Activated naive CD4-positive, alpha-beta T cell (primary cell): Measurements from ENCODE around the gene DEPP1.

ENCODE experiments used
- DNase-seq, 4 experiments: peaks; one replicate each; lab custom pipeline; 2025; lab: John Stamatoyannopoulos, UW

The DEPP1 gene

DNA sequence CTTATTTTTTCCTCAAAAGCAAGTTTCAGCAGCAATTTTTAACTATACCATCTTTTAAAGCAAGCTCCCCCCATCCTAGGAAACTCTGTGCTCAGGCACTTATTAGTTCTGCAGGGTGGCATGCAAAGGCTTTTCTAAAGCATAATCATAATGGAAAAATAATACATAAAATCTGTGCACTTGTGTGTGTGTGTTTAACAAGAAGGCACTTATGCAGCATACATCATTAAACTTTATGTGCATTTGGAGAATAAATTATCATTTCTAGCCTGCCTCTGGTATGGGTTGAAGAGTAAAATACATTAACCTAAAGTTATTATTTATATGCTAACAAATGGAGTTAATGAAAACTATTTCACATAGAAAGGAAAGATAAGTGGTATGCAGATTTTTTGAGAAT, 24.6 kb downstream of the DEPP1 start:
- DNase-seq, result no peak

DNA sequence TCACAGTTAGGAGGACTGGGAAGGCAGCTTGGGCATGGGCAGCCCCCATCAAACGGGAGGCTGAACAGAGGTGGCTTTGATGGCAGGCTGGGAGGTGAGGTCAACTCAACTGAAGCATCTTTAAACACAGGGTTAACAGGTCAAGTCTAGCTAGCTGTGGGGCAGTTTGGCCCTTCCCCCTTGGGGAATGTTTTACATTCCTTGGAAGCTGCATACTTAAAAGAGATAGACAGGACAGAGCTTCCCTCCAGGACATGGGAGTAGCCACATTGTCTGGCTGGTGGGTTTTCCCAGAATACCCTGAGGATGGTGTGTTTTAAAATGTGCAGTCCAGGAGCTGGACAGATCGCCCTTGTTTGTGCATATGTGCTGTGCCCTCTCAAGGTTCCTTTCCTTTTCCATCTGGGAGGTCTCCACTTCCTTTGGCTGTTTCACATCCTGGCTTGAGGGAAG, 25.8 kb downstream of the DEPP1 start:
- DNase-seq, result no peak

DNA sequence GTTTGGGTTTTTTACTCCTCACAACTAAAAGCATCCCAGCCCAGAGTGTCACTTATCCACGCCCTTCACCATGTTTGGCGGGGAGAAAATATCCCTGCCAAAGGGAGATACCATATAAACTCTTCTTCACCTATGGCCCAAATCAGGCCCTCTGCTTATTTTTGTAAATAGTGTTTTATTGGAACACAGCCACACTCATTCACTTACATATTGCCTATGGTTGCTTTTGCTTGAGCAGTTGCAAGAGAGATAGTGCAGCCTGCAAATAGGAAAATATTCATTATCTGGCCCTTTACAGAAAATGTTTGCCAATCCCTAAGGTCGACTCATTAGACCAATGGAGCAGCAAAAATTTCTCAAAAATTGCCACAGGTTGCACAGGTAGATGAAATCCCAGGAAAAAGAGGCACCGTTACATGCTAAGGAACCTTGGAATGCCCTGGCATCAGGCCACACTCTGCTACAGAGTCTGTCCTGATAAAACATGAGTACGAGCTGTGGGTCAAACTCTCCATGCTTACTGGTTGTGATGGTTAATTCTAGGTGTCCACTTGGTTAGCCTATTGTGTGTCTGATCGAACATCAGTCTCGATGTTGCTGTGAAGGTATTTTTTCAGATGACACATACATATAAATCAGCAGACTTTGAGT, 26.9 kb downstream of the DEPP1 start:
- no peak for DNase-seq

DNA sequence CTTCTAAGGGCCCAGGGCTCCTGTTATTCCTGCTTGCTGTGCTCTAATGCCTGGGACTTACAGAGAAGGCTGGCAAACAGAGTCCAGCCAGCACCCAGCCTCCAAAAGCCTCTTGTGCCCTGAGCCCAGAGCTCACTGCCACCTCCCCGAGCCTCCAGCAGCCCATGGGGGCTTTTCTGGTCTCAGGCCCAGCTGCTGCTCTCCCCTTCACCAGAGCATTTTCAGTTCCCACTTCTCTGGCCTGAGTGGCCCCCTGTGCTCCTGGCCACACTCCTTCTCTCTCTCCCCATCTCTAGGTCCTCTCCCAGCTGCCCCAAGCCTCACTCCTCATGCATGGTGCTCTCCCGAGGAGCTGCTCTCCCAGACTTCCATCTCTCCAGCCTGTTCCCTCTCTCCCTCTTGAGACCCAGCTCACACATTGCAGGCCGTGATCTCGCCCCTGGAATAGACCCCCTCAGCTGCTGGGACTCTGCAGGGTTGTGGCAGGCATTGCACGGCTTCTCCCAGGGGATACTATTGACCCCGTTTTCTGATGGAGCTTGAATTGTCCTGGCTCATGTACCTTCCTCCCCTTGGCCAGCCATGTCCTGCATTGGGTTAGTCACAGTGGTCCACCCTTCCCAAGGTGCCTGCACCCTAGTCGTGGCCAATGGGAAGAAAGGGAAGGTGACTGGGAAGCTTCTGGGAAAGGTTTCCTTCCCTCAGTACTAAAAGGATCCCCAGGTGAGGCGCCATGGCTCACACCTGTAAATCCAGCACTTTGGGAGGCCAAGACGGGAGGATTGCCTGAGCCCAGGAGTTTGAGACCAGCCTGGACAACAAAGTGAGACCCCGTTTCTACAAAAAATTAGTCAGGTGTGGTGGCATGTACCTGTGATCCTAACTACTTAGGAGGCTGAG, 28.0 kb downstream of the DEPP1 start:
- DNase-seq, result no peak

DNA sequence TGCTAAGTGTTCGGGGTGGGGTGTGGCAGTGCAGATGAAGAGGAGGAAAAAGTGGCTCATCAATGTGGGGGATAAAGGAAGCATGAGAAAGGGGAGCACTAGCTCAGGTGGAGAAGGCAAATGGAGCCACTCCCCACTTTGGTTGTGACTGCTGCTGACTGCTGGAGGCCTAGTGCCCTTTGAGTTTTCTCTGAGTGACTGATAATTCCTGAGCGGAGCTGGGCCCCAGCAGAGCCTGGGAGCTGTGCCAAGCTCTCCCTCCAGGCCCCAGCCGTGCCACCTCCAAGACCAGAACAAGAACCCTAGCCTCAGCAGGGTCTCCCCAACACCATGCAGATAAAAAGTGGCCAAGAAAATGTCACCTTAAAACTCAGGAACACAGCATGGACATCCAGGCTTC, 28.7 kb downstream of the DEPP1 start:
- DNase-seq, result no peak

DNA sequence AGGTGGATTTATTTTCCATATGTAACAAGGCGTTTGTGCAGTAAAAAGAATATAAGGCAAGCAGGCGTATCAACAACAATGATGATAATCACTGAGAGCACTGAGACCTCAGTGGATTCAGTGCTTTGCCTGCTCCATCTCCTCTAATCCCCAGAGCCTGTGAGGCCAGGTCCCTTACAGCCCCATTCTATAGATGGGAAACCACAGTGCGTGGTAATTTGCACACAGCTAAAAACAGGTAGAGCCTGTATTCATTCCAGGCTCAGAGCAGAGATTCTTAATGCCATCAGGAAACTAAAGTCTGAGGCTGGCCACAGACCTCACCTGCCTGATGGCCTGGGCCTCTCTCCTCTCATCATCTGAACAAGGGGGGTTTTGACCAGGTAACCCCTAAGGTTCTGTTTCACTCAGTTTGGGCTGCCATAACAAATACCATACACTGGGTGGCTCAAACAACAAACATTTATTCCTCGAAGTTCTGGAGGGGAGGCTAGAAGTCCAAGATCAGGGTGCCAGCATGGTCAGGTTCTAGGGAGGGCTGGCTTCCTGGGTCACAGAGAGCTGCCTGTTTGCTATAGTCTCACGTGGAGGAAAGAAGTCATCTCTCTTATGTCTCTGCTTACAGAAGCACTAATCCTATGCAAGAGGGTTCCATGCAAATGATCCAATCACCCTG, 29.3 kb downstream of the DEPP1 start:
- DNase-seq, result no peak

DNA sequence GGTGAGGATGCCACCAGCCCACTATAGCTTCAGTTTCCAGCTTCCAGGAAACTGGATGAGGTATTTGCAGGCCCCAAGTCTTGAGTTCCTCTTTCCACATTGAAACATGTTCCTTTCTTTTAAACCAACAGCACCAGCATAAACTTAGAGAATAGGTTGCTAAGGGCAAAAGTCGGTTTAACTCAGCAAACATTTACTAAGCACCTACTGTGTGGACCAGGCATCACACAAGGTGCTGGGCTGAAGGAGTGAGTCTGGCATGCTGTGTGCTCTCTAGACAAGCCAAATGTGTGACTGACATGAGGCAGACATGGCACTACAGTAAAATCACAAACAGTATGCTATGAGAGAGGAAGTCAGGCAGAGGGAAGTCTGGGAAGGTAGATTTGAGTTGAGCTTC, 30.0 kb downstream of the DEPP1 start:
- DNase-seq, result no peak

DNA sequence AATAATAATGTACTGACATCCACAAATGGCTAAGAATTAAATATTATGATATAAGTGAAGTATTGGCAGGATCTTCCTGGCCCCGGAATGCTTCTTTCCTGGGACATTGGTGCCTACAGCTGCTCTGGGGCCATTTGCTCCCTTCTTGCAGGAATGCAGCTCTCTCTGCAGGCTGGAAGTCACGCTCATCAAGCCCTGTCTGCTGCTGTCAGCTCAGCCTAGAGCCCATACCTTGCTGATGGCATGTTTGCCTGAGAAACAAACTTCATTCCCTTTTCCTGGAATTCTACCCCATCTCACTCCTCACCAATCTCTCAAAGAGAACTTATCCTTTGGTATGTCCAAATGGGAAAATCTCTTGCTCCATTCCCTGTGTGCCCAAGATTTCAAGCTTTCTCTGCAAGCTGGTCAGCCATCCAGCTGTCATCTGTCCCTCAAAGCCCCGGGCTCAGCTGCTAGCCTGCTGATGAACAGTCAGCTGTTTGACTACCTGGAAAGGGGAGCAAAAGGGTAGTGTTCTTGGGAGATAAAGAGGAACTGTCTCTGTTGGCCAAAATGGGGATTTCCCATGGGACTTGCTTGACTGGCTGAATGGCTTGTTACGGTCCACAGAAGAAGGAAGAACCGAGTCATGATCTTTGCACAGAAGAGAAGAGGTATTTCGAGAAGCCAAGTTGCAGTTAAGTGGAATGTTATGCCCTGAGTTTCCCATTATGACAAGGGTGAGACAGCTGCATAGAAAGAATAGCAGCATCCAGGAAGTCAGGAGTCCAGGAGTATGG, 31.0 kb downstream of the DEPP1 start:
- DNase-seq, result no peak

DNA sequence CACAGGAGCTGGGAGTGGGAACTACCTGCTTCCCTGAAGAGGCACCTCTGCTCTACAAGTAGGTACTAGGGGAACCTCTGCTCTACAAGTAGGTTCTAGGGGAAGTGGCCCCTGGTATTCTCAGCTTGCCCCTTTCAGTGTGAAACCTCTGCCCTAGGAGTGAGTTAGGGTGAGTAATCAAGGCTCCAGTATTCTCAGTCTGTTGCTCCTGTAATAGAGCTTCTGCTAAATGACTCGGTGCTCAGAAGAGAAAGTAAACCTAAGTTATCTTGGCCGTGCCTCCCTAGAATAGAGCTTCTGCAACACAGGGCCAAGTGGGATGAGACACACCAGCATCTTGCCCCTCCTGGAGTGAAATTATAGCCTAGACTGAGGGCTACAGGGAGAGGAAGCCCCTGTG, 32.4 kb downstream of the DEPP1 start:
- DNase-seq, result no peak

DNA sequence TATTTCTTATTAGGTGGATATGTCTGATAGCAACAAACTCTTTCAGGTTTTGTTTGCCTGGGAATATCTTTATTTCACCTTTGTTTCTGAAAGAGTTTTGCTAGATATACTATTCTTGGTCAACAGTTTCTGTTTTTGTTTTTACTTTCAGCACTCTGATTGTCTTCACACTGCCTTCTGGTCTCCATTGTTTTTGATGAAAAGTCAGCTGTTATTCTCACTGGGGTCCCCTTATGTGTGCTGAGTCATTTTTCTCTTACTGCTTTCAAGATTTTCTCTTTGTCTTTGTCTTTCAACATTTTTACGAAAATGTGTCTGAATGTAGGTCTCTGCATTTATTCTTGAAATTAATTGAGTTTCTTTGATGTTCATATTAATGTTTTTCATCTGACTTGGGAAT, 34.3 kb downstream of the DEPP1 start:
- DNase-seq, result no peak

DNA sequence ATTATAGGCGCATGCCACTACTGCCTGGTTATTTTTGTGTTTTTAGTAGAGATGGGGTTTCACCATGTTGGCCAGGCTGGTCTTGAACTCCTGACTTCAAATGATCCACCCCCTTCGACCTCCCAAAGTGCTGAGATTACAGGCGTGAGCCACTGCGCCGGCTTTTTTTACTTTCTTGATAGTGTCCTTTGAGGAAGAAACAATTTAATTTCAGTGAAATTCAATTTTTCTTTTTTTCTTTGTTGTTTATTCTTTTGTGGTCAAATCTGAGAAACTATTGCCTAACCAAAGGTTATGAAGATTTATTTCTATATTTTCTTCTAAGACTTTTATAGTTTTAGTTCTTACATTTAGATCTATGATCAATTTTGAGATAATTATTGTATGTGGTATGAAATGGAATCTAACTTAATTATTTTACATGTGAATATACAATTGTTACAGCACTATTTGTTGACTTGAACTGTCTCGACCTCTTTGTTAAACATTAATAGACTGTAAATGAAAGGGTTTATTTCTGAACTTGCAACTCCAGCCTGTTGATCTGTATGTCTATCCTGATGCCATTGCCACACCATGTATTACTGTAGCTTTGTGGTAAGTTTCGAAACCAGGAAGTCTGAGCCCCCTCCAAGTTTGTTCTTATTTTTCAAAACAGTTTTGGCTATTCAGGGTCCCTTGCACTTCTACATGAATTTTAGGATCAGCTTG, 38.8 kb downstream of the DEPP1 start:
- DNase-seq, result no peak

DNA sequence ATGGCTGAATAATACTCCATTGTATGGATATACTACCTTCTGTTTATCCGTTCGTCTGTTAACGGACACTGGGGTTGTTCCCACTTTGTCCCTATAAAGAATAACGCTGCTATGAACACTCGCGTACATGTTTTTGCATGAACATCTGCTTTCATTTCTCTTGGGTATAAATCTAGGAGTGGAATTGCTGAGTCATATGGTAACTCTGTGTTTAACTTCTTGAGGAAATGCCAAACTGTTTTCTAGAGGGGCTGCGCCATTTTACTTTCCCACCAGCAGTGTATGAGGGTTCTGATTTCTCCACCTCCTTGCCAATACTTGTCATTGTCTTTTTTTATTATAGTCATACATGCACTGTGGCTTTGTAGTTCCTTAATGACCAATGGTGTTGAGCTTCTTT, 39.7 kb downstream of the DEPP1 start:
- DNase-seq, result no peak

DNA sequence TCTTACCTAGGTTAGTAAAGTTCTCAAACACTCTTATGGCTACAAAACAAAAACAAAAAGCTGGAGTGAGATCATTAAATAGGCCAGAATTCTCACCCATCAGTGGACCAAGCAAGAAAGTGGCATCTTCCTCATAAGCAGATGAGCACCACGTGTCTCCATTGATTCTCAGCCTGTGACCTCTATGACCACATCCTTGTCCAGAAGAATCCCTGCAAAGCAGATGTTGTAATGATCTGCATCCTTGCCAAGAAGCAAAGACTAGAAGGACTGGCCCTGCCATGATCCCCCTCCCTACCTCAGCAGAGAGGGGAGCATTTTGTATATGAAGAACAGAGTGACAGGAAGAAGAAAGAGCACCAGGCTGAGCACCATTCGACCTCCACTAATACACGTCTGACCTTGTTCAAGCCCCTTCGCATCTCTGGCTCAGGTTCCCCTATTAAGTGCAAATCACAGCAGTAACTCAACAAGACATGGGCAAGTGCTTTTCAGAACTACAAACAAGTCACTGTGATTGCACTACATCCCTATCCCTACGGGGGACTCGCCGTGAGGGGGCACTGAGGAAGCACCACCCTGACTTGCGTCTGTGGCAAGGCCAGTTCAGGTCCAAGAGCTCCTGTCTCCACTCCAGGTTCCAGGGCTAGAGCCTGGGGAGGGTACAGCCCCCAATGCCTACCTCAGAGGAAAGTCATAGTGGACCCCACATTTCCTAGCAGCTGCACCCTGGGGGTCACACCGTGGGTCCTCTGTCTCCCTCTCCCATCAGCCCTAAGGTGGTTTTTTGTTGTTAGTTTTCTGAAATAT, 41.2 kb downstream of the DEPP1 start:
- DNase-seq, result no peak

DNA sequence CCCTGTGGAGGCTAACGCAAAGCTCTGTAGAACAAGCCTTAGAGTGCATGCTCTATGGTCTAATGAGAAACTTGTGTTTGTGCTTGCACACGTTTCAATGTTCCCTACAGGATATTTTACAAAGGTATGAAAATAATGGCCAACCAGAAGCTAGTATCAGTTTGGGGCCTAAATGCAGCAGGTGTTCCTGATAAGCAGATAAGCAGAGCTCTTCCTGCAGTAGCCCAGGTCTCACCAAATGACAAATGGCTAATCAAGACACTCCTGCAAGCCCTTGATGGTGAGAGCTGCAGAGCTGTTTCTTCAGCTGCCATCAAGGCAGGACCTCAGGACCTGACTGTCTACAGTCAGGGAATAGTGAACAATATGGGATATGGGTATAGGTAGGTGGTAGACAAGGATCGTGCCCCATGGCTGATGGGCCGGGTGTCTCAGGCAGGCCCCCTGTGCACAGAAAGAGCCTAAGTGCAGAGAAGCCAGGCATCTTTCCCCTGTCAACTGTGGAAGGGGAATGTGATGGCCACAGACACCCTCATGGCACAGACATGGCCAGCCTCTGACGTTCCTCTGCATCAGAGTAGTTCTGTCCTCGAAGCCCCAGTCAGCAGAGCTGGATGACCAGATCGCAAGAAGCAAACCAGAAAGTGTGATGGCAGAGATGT, 42.2 kb downstream of the DEPP1 start:
- DNase-seq, result no peak

DNA sequence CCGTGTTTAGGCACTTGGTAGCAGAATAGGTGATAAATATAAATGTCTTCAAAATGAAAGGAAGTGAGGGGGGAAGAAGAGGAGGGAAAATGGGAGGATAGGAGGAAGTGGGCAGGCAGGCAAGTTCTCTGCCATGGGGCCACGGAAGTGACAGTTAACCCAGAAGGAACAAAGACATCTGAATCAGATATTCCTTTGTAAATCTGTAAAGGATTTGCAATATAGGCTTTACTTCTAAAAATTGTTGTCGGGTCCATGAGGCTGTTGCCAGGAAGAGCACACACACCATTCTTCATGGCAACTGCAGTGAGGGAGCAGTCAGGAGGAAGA, 42.7 kb downstream of the DEPP1 start:
- DNase-seq, result no peak

DNA sequence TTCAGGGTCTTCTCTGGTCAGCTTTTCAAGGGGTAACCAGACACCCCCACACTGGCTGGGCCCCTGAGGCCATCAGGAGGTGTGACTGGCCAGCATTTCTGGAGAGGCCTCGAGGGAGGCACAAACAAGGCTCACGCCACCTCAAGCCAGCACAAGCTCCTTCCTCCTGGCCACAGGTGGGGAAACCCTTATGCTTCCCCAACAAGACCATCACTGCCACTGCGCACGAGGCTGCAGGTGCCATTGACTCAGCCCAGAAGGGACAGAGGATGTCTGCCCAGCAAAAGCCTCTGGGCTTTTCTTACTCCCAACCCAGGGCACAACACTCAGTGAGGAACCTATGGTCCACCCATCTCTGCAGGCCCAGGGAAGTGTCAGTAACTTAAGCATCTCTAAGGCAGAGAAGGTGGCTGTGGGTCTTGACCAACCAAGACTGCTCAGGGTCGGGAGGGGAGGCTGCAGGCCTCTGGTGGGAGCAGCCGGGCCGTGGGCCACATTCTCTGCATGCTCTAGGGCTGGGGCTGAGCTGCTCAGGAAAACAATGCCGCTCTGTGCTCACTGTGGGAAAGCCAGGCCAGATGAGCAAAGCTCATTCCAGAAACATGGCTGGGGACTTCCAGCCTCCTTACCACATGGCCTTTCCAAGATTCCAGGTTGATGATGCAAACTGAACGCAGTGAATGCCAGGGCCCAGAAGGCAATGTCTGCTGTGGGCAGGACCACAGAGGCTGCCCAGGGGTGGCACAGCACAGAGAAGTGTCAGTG, 43.2 kb downstream of the DEPP1 start:
- no peak for DNase-seq

DNA sequence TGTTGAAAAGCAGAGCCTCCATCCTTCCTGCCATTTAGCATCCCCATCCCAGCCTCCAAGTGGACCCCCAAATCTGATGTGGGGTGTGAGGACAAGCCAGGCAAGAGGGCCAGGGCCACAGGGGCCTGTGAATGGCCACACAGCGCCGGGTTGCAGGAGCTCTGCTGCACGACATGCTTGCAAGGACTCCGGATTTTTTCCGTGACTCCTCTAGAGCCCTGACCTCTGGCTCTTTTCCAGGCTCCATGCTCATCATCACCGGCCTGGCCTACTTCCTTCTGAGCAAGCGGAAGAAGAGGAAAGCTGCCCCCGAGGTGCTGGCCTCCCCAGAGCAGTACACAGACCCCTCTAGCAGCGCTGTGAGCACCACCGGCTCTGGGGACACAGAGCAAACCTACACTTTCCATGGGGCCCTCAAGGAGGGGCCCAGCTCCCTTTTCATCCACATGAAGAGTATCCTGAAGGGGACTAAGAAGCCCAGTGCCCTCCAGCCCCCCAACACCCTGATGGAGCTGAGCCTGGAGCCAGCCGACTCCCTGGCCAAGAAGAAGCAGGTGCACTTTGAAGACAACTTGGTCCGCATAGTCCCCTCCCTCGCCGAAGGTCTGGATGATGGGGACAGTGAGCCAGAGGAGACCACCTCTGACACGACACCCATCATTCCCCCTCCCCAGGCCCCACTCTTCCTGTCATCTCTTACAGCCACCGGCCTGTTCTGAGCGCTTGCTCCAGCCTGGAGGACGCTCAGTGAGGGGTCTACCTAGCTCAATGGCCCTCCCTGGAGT, 44.0 kb downstream of the DEPP1 start:
- DNase-seq, result no peak

DNA sequence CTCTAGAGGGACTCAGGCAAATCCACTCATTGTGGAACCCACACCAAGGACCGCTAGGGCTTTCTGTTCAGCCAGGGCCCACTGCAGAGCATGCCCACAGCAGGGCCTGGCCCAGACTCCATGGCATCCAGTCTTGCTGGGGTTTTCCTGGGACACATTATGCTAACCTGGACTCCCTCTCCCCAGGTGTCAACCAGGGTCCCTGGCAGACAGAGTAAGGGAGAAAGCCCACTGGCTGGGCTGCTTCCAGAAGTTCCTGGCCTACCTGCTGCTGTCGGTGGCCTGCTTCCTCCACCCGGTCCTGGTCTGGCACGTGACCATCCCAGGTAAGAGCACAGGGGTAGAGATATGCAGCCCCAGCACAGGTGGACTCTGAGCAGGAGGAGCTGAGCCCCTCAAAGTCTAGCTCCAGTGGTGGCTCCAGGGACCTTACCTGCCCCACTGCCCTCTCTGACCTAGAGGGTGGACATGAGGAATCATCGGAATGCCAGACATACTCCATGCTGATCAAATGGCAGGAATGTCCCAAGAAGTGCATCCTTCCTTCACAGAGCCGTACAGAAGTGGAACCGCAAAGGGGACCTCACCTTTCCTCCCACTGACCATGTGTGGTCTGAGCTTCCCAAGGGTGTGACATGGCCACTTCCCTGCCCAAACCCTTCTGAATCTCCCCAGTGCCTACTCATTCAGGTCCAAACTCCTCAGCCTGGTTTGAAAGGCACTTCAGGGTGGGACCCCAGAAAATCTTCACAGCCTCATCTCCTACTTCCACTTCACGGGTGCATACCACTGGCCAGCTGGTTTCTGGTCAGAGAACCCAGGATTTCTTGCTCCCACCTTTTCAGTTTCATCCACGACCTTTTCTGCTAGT, 44.9 kb downstream of the DEPP1 start:
- DNase-seq, result no peak
